Transverse colon (tissue), 4 donors: ENCODE results near the gene WDR26. TPM values are rescaled to one million over a fixed set of nuclear protein-coding genes. Genes with fewer than 3 reads are reported as not detected.
"Not testable (repeated sequence)": the region's sequence is repeated elsewhere in the genome, so short reads cannot be mapped to it uniquely, and the experiment has no call there.

Experiments used
- DNase-seq: peaks from one replicate; pipeline ENCODE4 v3.0.0-alpha.2; 2019
- H3K27ac ChIP-seq, 4 donors: fragments of 200-600 bp; sonication (generic); 2 replicates each; pipeline ENCODE4 v1.5.1; 2016 to 2018; ENCODE audit warnings: inconsistent platforms in 4 of 4
- H3K27me3 ChIP-seq: fragments of 200-600 bp; sonication (generic); 2 replicates; pipeline ENCODE4 v1.5.1; 2017; ENCODE audit warnings: inconsistent platforms
- H3K36me3 ChIP-seq, 4 donors: fragments of 200-600 bp; sonication (generic); 2 replicates each; pipeline ENCODE4 v1.5.1; 2017 to 2019; ENCODE audit warnings: inconsistent platforms in 4 of 4
- H3K4me1 ChIP-seq, 4 donors: fragments of 200-600 bp; sonication (generic); 2 replicates each; pipeline ENCODE4 v1.5.1; 2017 to 2020; ENCODE audit warnings: inconsistent platforms in 4 of 4
- H3K4me3 ChIP-seq, 4 donors: fragments of 200-600 bp; sonication (generic); 1 replicate in 1 of 4; 2 replicates in 3 of 4; pipeline versions ENCODE4 v1.5.1 to v1.6.1; 2017 to 2019; ENCODE audit warnings: inconsistent platforms in 4 of 4
- H3K9me3 ChIP-seq, 2 donors: fragments of 200-600 bp; sonication (generic); 2 replicates each; pipeline ENCODE4 v1.5.1; 2017 to 2019; ENCODE audit warnings: inconsistent platforms in 2 of 2
- CTCF ChIP-seq, 5 experiments: fragments of 200-600 bp in 3 of 5; fragments of 450-650 bp in 2 of 5; sonication (generic) in 3 of 5; IDR thresholded peaks; 1 replicate in 2 of 5; 2 replicates in 3 of 5; pipeline ENCODE4 v1.5.1; 2016 to 2017; ENCODE audit warnings: antibody characterized with exemption in 5 of 5, inconsistent platforms in 3 of 5, mild to moderate bottlenecking in 2 of 5, moderate library complexity in 1 of 5
- EP300 ChIP-seq: sonication (generic); formaldehyde crosslinking; IDR thresholded peaks from one replicate; pipeline ENCODE4 v1.6.1; 2017; ENCODE audit warnings: antibody characterized with exemption, low read depth
- POLR2A ChIP-seq: fragments of 450-650 bp; IDR thresholded peaks from one replicate; pipeline ENCODE4 v1.6.1; 2016; ENCODE audit warnings: antibody characterized with exemption, mild to moderate bottlenecking, moderate library complexity
- POLR2AphosphoS5 ChIP-seq, 3 donors: sonication (generic); formaldehyde crosslinking; IDR thresholded peaks; one replicate each; pipeline ENCODE4 v1.6.1; 2016; ENCODE audit warnings: antibody characterized with exemption in 3 of 3
- WGBS, 2 donors: methylation state at CpG; one replicate each; pipeline ENCODE4 v1.1.5; 2018; ENCODE audit warnings: low coverage in 1 of 2; 5-methylcytosine and 5-hydroxymethylcytosine counted together
- in situ Hi-C, 4 donors: fragments of 200-750 bp; cut with MboI; loops; one replicate each; pipeline versions ENCODE4 v1.15.0 to v1.15.1; 2017; ENCODE audit warnings: low sequenced_read_pairs in 3 of 4, low pct_ligation_motif_present in 1 of 4, low pct_unique_long_range_greater_than_20kb in 1 of 4
- intact Hi-C: fragments of 100-400 bp; cut with DNase I; formaldehyde crosslinking; loops from one replicate; pipeline ENCODE4 v1.15.1; 2023; ENCODE audit warnings: low total_unique reads
- total RNA-seq, 4 donors: library from RNA; depleted of rRNA; stranded (reverse); fragments of >200 nt; gene quantifications; one replicate each; pipeline ENCODE4 v1.1.0, GENCODE V29; 2016

WDR26 gene
- total RNA-seq, 4 donors from 2014 or later, result 77.4 to 127 (median 109) TPM

GRCh38 chr1:224431726-224432125 lies 2.9 kb downstream of the WDR26 start:
- Histone ChIP-seq H3K36me3 (peaks cover 0 to 16% (median 0%) of the 10 kb centered on the region in 4 donors), H3K27me3 (no peaks in the 10 kb centered on the region), H3K27ac (peak overlapping the region; percentile 92 to 98 (median 97)), H3K9me3 (no peaks in the 10 kb centered on the region), H3K4me3 (peak overlapping the region in 2 of 4 donors; percentile 77 to 94), H3K4me1 (peaks cover 26 to 71% (median 43%) of the 10 kb centered on the region in 4 donors)
- in situ Hi-C loops (no loop called here), intact Hi-C loops (no loop called here)
- no peak for TF ChIP-seq EP300
- TF ChIP-seq POLR2AphosphoS5 (IDR thresholded peaks at IDR 0.05), result no peak
- TF ChIP-seq CTCF (IDR thresholded peaks at IDR 0.05), result no peak
- TF ChIP-seq POLR2A, result no peak
- DNase-seq, result no peak
- WGBS, 2 donors, result 11 to 19% methylated on average over 2 of the region's 2 CpGs

GRCh38 chr1:224430511-224431113 lies 4.0 kb downstream of the WDR26 start:
- Histone ChIP-seq H3K4me3 (peak overlapping the region in 1 of 4 donors; percentile 94), H3K36me3 (peaks cover 0 to 24% (median 0%) of the 10 kb centered on the region in 4 donors), H3K27ac (peak overlapping the region; percentile 92 to 98 (median 97)), H3K4me1 (peaks cover 26 to 64% (median 35%) of the 10 kb centered on the region in 4 donors), H3K27me3 (no peaks in the 10 kb centered on the region), H3K9me3 (no peaks in the 10 kb centered on the region)
- DNase-seq, result no peak
- WGBS, 2 donors, result 25 to 33% methylated on average over 2 of the region's 2 CpGs
- in situ Hi-C loops (no loop called here), intact Hi-C loops (no loop called here)
- TF ChIP-seq POLR2AphosphoS5 (IDR thresholded peaks at IDR 0.05) (no peak), CTCF (IDR thresholded peaks at IDR 0.05) (no peak), EP300 (no peak), POLR2A (no peak)

- Histone ChIP-seq H3K9me3 (no peaks in the 10 kb centered on the region), H3K4me1 (peaks cover 26 to 67% (median 29%) of the 10 kb centered on the region in 4 donors), H3K4me3 (no peak overlapping the region), H3K36me3 (peaks cover 0 to 32% (median under 1%) of the 10 kb centered on the region in 4 donors), H3K27ac (peak overlapping the region; percentile 92 to 98 (median 97)), H3K27me3 (no peaks in the 10 kb centered on the region)
- WGBS, 2 donors, result 69 to 76% methylated on average over 3 of the region's 3 CpGs
- no peak for TF ChIP-seq CTCF (IDR thresholded peaks at IDR 0.05)
- no peak for TF ChIP-seq POLR2A
- TF ChIP-seq POLR2AphosphoS5 (IDR thresholded peaks at IDR 0.05), result no peak
- no peak for TF ChIP-seq EP300
- no peak for DNase-seq
- in situ Hi-C loops, result no loop called here
- intact Hi-C loops, result no loop called here
Measured at GRCh38 chr1:224429616-224430326, 4.8 kb downstream of the WDR26 start.

GRCh38 chr1:224428713-224429112 lies 5.9 kb downstream of the WDR26 start:
- H3K9me3 ChIP-seq, H3K27ac ChIP-seq, H3K4me3 ChIP-seq, intact Hi-C loops, H3K27me3 ChIP-seq, in situ Hi-C loops, DNase-seq: not testable (repeated sequence)
- 97% methylated on average over 7 of the region's 7 CpGs; no CpG with 5 or more reads in 1 of the 2 donors for WGBS, 2 donors
- Histone ChIP-seq H3K36me3 (peaks cover 0 to 43% (median 6%) of the 10 kb centered on the region in 4 donors), H3K4me1 (peaks cover 26 to 68% (median 29%) of the 10 kb centered on the region in 4 donors)
